Upper lobe of left lung (tissue), 4 donors: ENCODE results near the gene SLC10A7.

ENCODE experiments used
- CTCF ChIP-seq, 6 experiments: fragments of 450-650 bp in 4 of 6; fragments of 200-600 bp in 2 of 6; sonication (generic) in 2 of 6; IDR thresholded peaks; one replicate each; pipeline ENCODE4 v1.5.1; 2016 to 2019; ENCODE audit warnings: antibody characterized with exemption in 6 of 6
- EP300 ChIP-seq, 4 donors: sonication (generic); formaldehyde crosslinking; IDR thresholded peaks; one replicate each; pipeline ENCODE4 v1.5.1; 2017; ENCODE audit warnings: antibody characterized with exemption in 4 of 4, control low read depth in 2 of 4
- POLR2A ChIP-seq, 4 donors: fragments of 450-650 bp; IDR thresholded peaks; one replicate each; pipeline ENCODE4 v1.5.1; 2016 to 2017; ENCODE audit warnings: antibody characterized with exemption in 4 of 4, mild to moderate bottlenecking in 2 of 4

GRCh38 chr4:146545102-146545501 lies 23.4 kb upstream of the SLC10A7 start:
- TF ChIP-seq CTCF (IDR thresholded peaks at IDR 0.05) (peak in 2 of 6 experiments; percentile 24 to 25), POLR2A (IDR thresholded peaks at IDR 0.05) (no peak), EP300 (IDR thresholded peaks at IDR 0.05) (no peak)
